GM18861 (cell line): ENCODE measurements around the gene ZNF829.

ENCODE experiments used
- ATAC-seq: cut with Tn5 transposase; IDR thresholded peaks from one replicate; pipeline ENCODE4 v1.9.1; 2021; ENCODE audit not compliant: unreplicated experiment

Gene ZNF829

DNA sequence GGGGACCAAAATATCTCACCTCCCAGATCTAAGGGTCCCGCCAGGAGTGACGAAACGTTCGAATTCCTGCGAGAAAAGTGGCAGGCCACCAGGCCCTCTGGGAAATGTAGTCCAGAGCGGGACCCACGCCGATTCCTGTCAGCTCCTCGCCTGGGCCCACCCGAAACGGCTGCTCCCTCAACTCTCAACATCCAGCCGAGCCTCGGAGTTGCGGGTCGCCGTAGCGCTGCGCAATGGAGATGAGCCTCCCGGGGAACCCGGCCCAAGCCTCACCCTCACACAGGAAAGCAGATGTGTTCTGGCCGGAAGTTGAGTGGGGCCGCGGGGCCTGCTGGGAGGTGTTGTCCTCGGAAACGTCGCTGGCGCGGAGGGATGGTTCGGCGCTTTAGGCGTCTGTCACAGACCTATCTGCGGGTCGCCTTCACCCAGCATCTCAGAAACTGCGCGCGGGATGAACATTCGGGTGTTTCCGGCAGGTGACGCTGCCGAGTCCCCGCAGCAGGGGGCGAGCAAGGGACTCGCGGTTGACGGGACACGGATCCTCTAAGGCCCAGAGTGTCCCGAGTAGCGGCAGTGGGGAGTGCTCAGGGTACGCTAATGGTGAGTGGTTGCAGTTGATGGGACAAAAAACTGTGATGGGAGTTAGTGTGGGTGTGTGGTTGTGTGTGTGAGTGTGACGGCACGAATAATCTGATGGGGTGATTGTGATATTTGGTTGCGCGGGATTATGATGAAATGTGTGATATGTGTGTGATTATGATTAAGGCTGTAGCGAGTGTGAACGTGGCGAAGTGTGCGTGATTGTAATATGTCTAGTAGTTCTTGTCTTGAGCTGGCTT lies at the start of gene ZNF829, which contains the start of gene ZNF568:
TSS of gene ZNF829 (minus strand) at position 300 of the 839 bp plus-strand sequence. CDS start 1,124 bp downstream, outside the sequence.
TSS of gene ZNF568 (plus strand) at position 341 of the 839 bp plus-strand sequence. CDS start 6,439 bp downstream, outside the sequence.
- ATAC-seq: peak; percentile 76

DNA sequence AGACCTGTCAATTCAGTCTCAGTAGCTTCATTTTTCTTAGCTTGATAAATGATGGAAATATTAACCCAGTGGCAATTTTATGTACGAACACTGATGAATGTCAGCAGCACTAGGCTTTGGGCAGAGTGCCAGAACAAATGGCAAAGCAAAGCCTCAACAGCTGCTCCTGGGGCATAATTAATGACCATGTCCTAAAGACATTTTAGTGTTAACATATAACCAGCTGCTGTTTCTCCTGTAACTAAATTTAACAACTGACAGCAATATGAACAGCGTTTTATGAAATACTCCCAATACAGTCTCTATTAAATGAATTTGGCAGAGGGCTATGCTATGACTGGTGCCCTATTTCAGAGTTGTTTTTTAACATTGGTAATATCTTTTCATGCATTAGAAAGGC lies 47.2 kb upstream of the ZNF829 start:
- ATAC-seq: no peak

DNA sequence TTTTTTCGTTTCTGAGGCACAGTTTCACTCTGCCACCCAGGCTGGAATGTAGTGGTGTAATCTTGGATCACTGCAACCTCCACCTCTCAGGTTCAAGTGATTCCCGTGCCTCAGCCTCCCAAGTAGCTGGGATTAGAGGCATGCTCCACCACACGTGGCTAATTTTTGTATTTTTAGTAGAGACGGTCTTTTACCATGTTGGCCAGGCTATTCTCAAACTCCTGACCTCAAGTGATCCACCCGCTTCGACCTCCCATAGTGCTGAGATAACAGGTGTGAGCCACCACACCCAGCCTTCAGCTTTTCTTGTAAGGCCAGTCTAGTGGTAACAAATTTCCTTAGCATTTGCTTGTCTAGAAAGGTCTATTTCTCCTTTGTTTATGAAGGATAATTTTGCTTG lies 46.3 kb upstream of the ZNF829 start:
- ATAC-seq: no peak

DNA sequence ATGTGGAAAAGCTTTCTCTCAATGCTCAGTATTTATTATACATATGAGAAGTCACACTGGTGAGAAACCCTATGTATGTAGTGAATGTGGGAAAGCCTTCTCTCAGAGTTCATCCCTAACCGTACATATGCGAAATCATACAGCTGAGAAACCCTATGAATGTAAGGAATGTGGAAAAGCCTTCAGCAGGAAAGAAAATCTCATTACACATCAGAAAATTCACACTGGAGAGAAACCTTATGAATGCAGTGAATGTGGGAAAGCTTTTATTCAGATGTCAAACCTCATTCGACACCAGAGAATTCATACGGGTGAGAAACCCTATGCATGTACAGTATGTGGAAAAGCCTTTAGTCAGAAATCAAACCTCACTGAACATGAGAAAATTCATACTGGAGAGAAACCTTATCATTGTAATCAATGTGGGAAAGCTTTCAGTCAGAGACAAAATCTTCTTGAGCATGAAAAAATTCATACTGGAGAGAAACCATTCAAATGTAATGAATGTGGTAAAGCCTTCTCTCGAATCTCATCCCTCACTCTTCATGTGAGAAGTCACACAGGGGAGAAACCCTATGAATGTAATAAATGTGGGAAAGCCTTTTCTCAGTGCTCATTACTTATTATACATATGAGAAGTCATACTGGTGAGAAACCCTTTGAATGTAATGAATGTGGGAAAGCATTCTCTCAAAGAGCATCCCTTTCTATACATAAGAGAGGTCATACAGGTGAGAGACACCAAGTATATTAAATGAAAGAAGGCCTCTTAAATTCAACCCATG lies 34.4 kb upstream of the ZNF829 start:
- no peak for ATAC-seq

DNA sequence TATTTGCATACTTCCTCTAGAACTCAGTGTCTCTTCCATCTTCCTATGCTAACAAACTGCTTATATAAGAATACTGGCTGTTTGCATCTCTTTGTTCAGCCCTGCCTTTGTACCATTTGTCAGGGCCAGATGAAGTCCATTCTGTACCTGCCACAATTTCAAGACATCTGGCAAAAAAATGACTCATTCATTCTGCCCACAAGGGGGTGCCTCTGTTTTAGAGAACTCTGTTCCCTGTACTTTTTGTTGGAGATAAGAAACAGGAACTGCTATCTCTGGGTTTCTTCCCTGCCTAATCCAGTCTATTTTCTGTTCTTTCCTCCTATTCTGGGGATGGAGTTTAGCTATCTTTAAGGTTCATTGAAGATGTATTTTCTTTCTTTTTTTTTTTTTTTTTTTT lies 23.1 kb upstream of the ZNF829 start:
- no peak for ATAC-seq

DNA sequence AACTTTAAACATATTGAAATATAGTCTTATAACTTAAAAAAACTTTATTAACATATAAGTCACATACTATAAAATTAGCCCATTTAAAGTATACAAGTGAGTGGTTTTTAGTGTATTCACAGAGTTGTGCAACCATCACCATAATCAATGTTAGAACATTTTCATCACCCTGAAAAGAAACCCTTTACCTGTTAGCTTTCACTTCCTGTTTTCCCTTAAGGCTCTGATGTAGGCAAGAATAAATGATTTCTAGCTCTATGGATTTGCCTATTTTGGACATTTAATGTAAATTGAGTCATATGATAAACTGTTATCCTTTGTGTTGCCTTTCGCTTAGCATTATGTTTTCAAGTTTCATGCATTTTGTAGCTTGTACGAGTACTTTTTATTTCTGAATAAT lies 15.6 kb upstream of the ZNF829 start:
- ATAC-seq: no peak

DNA sequence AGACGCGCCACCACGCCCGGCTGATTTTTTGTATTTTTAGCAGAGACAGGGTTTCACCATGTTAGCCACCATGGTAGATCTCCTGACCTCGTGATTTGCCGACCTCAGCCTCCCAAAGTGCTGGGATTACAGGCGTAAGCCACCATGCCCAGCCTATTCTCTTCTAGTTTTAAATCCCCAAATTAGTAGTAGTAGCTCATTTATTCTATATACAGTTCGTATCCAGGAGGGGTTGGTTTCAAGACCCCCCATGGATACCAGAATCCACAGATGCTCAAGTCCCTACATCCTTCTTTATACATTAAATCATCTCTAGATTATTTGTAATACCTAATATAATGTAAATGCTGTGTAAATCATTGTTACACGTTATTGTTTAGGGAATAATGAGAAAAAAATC lies 2.0 kb upstream of the ZNF829 start:
- ATAC-seq: no peak

DNA sequence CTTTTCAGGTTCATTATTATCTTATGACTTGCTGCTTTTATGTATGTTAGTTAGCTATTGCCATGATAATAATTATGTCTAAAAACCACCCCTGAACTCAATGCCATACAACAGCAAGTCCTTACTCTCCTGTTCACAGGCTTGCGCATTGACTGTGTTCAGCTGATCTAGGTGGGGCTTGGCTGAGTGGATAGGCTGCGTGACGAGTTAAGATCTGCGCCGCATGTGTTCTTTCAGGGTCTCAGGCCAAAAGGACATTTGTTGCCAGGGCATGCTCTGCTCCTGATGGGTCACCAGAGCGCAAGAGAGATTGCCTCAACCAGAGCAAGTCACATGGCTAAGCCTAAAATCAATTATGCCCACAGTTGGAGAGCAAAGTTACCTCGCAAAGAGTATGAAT lies 900 bp upstream of the ZNF829 start:
- no peak for ATAC-seq

DNA sequence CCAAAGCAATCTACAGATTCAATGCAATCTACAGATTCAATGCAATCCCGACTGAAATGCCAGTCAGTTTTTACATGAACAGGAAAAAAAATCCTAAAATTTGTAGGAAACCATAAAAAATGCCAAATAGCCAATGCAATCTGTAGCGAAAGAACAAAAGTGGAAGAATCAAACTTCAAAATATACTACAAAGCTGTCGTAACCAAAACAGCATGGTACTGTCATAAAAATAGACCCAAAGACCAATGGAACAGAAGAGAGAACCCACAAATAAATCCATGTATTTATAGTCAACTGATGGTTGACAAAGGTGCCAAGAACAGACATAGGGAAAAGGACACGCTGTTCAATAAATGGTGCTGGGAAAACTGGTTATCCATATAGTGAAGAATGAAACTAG lies 17.7 kb downstream of the ZNF829 start:
- ATAC-seq: no peak

DNA sequence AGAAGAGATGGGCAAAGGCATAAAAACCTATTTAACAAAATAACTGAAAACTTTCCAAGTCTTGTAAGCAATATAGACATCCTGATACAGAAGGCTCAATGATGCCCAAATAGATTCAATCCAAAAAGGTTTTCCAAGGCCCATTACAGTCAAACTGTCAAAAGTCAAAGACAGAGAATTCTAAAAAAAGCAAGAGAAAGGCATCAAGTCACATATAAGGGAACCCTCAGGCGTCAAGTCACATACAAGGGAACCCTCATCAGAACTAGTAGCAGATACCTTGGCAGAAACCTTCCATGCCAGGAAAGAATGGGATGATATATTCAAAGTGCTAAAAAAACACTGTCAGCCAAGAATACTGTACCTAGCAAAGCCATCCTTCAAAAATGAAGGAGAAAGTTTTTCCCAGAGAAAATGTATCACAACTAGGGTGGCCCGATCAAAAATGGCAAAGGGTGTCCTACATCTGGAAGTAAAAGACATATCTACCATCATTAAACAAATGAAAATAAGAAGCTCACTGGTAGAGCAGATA lies 21.2 kb downstream of the ZNF829 start:
- no peak for ATAC-seq

DNA sequence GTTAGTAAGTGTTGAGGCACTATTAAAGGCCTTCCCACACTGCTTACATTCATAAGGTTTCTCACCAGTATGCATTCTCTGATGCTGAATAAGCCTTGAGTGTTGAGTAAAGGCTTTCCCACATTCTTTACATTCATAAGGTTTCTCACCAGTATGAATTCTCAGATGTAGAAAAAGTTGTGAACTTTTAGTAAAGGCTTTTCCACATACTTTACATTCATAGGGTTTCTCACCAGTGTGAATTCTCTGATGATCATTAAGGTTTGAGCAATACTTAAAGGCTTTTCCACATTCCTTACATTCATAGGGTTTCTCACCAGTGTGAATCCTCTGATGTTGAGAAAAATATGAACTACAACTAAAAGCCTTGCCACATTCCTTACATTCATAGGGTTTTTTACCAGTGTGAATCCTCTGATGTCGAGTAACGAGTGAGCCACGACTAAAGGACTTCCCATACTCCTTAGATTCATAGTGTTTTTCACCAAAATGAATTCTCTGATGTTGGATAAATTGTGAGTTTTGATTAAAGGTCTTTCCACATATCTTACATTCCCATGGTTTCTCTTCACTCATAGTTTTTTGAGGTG lies 24.2 kb downstream of the ZNF829 start:
- no peak for ATAC-seq

DNA sequence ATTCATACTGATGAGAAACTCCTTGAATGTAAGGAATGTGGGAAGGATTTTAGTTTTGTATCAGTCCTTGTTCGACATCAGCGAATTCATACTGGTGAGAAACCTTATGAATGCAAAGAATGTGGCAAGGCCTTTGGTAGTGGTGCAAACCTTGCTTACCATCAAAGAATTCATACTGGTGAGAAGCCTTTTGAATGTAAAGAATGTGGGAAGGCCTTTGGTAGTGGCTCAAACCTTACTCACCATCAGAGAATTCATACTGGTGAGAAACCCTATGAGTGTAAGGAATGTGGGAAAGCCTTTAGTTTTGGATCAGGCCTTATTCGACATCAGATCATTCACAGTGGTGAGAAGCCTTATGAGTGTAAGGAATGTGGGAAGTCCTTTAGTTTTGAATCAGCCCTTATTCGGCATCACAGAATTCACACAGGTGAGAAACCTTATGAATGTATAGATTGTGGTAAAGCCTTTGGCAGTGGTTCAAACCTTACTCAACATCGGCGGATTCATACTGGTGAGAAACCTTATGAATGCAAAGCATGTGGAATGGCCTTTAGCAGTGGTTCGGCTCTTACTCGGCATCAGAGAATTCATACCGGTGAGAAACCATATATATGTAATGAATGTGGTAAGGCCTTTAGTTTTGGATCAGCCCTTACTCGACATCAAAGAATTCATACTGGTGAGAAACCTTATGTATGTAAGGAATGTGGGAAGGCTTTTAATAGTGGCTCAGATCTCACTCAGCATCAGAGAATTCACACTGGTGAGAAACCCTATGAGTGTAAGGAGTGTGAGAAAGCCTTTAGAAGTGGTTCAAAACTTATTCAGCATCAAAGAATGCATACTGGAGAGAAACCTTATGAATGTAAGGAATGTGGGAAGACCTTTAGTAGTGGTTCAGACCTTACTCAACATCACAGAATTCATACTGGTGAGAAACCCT lies 38.8 kb downstream of the ZNF829 start:
- ATAC-seq: no peak

DNA sequence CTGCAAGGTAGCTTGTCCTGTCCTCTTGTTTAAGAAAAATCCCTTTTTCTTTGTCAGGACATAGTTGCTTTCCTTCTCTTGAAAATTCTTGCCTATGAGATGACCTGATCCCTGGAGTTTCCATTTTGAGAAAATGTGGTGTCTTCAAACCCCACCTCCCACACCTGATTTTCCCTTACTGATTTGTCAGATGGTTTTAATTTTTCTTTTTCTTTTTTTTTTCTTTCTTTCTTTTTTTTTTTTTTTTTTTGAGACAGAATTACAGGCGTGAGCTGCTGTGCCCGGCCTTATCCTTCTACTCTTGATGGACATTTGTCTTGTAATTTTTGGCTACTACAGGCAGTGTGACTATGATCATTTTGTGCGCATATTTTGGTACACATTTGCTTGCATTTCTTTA lies 64.2 kb downstream of the ZNF829 start:
- ATAC-seq: no peak

DNA sequence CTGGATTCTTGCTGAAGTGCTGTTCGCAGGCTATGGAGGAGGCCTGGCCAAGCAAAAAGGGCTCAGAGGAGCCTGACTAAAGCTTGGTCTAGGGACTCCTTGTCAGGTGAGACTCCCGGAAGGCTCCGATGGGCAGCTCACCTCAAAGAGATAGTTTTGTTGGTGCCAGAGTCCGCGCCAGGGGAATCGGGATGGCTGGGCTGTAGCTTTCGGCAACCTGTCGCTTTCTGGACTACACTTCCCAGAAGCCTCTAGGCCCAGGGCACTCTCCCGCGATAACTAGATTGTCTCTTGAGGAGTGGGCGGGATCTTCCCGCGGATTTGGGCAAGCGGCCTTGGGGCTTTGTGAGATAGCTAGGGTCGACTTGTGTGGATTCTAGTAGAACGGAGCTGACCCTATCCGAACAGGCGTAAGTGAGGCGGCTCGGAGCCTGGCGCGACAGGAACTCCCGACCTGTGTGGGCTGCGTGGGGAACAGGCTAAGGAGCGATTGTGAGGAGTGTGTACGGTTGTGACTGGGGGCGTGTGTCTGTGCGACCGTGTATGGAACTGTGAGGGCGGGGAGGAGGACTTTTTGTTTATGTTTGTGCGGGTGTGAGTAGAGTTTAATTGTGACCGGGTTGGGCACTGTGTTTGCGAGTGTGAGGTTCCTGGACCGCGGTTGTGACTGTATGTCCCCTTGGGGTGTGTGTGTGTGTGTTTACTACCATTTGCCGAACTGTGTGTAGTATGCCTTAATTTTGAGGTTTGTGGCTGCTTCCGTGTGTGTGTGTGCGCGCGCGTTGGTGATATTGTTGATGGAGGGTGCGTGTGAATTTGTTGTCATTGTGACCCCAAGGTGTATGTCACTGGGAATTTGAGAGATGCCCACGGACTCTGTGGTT lies 65.3 kb downstream of the ZNF829 start, which contains the start of gene ZNF345:
TSS of gene ZNF345 (plus strand) at position 318 of the 884 bp plus-strand sequence. CDS start 25,955 bp downstream, outside the sequence.
- ATAC-seq: peak; percentile 72

DNA sequence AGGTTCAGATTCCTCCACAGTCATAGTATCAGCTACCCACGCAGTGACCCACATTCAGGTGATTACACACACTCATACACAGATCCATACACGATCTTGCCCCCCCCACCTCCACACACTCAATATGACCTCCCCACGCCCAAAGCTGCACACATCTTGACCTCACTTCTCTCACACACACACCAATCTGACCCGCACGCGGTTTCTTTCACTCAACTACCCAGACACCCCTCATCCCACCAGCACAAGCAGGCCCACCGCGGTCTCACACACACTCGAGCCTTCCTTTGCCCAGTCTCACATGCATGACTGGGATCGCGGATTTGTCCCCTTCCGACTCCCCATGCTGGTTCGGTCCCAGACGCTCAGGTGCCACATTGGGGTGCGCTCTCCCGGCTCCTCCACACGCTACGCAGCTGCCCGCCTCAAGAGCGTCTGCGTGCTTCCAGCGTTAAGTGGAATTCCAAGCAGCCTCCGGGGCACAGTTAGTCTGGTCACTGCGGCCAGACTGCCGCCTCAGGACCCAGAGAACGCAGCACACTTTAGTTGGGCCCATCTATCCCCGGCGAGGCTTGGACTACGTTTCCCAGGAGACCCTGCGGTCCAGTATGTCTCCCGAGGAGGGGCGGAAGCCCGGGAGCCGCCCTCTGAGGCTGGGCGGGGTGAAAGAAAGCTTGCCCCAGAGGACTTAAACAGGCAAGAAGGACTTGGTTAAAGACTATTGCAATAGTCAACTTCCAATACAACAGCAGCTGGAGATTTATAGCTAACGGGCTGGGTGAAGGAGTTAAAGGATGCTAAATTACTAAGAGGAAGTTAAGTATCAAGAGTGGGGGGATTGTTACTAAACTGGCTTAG lies 66.2 kb downstream of the ZNF829 start:
- ATAC-seq: peak; percentile 66

DNA sequence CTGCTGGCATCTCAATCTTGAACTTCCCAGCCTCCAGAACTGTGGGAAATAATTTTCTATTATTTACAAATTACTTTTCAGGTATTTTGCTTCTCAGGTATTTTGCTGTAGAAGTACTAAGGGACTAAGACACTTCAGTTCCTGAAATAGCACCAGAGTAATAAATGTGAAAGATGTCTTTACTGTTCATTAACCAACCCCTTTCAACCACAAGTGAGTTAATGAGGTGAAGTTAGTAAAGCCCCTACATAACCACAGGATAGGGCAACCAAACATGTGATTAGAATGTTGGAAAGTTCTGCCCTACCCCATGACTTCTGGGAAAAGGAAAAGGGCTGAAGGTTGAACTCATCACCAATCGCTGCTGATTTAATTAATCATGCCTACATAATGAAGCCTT lies 68.1 kb downstream of the ZNF829 start:
- ATAC-seq: no peak

DNA sequence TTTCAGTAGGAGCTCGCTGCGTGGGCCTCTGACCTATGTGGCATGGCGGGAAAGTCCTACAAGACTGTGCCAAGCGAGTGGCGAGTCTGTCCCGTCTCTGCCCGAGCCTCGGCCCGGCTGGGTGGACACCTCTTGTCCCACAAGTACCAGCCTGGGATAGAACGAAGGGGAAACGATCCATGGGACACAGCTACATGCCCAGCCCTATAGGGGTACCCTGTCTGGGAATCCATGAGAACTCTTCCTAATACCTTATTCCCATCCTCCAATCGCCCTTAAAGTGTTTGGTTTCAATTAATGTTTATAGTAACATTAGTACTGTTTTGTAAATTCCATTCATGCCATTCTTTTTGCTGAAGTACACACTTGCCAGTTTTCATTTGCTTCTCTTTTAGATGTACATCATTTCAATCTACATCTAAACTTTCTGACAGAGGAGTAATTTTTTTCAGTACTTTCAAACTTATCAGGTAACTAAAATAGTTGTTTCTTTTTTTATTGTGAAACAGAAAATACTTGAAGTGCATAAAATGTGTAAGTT lies 77.2 kb downstream of the ZNF829 start:
- no peak for ATAC-seq
